Skeletal muscle cell (primary cell): ENCODE measurements around the gene AGXT.

Source experiments
- DNase-seq: peaks from one replicate; pipeline ENCODE4 v3.0.0-alpha.2; 2010; ENCODE audit warnings: low read depth
- H3K4me3 ChIP-seq: 2 replicates; pipeline ENCODE4 v1.5.1; 2011; ENCODE audit warnings: low read depth, mild to moderate bottlenecking, control low read depth, low read length, moderate library complexity

Gene AGXT

DNA sequence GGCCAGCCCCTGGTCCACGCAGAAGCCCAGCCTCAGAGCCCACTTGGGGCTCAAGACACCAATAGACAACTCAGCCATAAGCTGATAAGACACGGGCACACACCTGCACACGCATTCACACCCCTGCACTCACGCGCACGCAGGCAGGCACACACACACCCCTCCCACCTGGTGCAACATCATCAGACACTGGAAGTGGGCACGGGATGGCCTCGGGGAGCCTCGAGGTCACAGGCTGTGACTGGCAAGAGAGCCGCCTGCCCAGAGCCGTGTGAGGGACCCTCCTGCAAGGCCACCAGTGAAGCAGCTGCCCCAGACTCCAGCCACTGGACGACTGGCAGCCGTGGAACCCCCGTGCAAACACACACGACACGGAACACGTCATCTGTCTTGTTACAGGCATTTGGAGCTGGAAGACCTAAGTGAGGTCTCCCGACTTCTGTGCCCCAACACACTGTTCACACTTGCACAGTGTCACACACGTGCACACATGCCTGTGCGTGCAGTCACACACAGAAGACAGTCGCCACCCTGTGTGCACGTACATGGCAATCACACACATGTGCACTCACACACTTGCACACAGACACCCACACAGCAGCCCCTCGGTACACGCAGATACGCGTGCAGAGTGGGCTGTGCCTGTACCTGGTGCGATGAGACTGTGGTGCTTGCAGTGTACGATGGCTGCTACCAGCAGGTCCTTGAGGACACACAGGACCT, 26.4 kb downstream of the AGXT start:
- no peak for DNase-seq
- no peak overlapping the region for H3K4me3 ChIP-seq

- no peak for DNase-seq
- no peak within 1 kb of the TSS for H3K4me3 ChIP-seq
These were observed 27.2 kb downstream of the AGXT start, which contains the start of gene MAB21L4 for GRCh38 chr2:240895656-240896388. TSS of gene MAB21L4 (minus strand) at chr2:240896156. CDS start at chr2:240895997, 159 bp downstream.

DNA sequence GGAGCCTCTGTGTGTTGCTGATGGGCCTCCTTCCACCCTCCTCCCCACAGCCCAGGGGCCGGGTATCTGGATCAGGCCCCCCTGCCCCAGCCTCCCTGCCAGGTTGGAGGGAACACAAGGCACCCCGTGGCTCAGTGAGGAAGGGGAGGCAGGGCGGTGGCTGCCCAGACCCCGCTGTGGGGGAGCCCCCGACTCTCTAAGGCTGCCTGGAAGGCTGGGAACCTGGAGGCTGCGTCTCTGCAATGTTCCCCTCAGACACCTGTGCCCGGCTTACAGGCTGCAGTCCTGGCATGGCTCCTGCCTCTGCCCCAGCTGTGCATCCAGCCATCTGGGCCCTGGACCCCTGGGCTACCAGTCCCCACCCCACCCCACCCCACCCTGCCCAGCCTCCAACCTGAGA, 27.8 kb downstream of the AGXT start:
- H3K4me3 ChIP-seq, result no peak overlapping the region
- no peak for DNase-seq

DNA sequence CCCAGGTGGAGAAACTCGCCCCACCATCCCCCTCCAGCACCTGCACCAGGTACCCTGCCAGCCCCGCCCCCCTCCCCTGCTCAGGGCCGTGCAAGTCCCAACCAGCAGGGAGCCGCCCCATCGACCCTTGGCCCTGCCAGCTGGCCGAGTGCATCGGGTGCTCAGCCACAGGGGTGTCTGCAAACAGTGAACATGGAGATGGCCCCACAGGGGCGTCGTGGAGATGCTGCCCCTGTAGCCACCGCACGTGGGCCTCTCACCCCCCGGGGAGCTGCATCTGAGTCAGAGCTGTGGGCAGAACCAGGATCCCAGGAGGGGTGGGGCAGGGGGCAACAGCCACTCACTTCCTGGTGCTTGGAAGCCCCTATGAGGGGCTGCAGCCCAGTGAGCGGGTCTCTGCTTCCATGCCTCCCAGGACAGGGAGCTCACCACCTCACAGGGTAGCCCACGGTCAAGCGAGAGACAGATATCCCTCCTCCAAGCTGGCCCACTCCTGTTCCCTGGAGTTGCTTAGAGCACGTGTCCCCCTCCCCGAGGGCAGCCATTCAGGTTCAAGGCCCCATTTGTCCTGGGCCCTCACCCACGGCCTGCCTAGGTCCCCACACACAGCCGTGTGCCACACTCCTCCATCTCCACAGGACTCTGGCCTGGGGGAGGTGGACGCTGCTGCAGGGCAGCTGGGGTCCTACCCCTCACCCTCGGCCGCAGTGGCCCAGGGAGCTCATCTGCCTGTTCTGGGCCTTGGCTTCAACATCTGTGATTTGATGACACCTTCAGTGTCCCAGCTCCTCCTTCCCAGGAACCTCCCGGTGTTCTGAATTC, 28.5 kb downstream of the AGXT start:
- H3K4me3 ChIP-seq, result no peak overlapping the region
- DNase-seq, result no peak

GRCh38 chr2:240898108-240898730, 29.6 kb downstream of the AGXT start:
- DNase-seq, result no peak
- no peak overlapping the region for H3K4me3 ChIP-seq

GRCh38 chr2:240898731-240899467, 30.3 kb downstream of the AGXT start:
- no peak for DNase-seq
- no peak overlapping the region for H3K4me3 ChIP-seq

DNA sequence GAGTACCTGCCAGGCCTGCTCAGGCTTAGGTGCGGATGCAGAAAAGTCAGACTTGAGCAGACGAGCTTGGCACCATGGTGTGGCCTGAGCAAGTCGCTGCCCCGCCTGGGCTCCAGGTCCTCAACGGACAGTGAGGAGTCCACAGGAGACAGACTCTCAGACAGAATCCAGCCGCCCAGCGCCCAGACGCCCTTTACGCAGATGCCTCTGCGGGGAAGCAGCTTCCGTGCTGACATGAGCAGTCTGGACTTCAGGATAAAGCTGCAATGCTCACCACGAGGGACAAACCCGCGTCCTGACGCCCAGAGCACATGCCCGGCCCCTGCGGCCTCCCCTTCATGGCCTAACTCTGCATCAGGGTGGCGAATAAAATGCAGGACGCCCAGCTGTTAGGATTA, 30.8 kb downstream of the AGXT start:
- no peak for DNase-seq
- H3K4me3 ChIP-seq, result no peak overlapping the region

- no peak for DNase-seq
- no peak overlapping the region for H3K4me3 ChIP-seq
These were observed 31.7 kb downstream of the AGXT start for GRCh38 chr2:240900141-240900860.

DNA sequence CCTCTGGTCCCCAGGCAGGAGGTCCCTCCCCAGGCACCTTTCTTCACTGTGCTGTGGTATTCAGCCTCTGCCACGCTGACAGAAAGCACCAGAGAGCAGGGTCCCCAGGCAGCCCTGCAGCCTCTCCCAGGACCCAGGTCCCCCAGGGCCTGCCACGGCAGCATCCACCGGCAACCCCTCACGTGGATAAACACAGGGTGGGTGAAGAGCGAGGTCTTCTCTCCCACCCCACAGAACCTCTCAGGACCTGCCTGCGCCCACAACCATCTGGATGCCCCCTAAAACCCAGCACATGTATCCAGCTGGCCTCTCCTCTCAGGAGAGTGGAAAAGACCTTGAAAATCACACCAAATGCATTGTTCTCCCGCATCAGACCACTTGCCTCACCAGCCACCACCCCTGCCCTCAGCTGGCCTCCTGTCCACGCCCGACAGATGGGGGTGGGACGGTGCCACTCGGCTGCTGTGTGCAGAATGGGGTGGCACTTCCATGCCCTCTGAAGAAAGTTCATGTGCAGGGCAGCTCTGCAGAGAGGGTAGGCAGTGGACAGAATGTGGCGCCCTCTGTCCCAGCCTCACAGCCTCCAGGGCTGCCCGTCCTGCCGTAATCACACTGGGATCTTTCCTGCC, 33.5 kb downstream of the AGXT start:
- H3K4me3 ChIP-seq, result no peak overlapping the region
- no peak for DNase-seq

DNA sequence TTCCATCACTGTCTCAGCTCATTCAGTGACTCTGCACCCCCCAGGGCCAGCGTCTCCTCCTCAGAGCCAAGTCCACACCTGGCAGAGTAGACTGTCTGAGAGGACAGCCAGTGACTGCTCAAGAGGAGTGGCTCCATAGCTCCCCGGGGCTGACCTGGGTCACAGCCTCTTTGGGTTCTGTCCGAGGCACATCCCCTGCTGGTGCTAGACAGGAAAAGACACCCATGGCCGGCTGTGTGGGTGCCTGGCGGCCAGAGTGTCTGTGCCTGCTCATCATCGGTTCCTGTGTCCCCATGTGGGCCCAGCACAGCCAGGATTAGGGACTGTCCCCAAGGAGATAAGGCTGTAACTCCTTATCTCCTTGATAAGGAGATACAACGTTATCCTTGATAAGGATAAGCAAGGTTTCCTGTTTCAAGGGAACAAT, 34.0 kb downstream of the AGXT start:
- H3K4me3 ChIP-seq, result no peak overlapping the region
- DNase-seq, result no peak

DNA sequence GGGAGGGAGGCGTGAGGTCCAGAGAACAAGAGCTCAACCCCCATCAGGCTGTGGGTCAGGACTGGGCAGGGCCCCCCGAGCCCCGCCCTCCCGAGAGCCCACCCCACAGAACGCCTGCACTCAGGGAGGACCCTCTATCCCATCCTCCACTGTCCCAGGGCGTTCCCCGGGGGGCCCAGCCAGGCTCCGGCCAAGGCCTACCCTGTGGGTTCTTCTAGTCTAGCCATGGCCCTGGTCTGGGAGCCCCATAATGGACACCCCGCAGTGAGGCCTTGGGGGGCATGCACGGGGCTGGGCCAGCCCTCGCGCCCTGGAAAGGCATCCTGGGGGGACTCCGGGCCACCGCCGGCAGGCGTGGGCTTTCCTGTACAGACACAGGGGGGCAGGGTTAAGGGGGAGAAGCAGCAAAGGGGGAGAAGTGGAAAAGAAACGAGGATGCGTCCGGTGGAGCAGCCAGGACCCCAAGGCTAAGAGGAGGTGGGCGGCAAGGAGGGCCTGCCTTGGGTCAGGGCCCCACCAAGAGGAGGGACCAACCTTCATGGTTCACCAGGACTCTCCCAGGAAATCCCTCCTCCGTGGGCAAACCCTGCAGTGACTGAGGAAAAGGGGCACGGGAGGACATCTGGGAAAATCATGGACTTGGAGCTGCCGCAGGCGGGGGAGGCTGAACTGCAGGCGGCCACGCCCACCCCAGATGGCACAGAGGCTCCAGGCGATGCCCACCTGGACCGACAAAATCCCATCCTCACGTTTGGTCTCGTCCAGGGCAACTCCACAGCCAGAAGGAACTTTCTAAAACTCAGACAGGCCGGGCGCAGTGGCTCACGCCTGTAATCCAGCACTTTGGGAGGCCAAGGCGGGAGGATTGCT, 34.8 kb downstream of the AGXT start:
- no peak for DNase-seq
- no peak overlapping the region for H3K4me3 ChIP-seq

- no peak for DNase-seq
- H3K4me3 ChIP-seq, result no peak overlapping the region
These were observed 35.9 kb downstream of the AGXT start for GRCh38 chr2:240904216-240905175.

DNA sequence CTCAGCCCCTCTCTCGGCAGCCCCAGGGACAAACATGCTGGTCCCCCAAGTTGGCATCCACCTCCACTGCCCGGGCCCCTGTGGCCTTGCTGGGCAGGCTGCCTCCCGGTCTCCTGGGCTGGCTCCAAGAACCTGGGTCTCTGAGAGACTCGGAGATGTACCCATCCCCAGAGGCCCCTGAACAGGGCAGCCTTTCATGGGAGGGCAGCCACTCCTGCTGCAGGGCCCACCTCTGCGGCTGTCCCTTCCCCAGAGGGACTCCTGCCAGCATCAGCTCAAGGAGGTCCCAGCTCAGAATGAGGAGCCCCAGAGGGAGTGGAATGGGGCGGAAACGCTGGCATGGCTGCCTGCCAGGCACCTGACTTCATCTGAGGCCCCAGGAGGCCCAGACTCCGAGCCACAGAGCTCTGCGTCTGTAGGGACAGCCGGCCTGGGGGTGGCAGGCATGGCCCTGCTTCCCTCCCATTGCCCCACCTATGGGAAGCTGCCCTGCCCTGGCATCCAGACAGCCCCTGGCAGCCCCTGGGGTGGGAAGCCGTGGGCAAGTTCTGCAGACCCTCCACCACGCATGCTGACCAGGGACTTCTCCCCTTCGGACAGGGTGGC, 36.7 kb downstream of the AGXT start:
- DNase-seq, result no peak

DNA sequence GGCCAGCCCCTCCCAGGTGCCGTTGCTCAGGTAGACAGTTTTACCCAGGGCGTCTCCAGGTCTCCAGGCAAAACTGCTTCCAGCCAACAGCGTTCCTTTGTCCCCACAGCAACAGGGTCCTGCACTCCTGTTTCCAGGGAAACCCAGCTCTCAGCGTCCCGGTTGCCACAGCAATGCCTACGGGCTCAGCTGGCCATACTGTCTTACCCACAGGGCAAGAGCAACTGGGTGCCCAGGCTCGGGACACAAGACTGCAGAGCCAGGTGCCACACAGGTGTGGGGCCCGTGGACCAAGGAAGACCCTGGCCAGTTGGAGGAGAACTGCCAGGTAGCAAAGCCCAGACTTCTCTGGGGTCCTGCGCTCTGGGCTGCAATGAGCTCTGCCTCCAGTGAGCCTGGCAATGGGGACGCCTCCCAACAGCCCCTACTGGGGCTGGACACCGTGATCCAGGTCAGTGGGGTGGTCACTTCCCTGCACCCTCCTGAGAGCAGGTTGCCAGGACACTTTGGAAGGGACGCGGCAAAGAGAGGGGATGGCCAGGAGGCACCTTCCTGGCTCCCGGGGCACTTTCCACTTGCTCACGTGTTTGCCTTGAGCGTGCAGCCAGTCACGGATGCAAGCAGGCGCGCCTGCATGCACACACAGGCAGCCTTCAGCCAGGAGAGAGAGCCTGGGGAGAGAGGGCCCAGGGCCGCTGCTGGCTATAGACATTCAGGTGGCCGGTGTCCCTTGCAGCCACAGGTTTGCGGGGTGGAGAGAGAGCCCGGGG, 37.7 kb downstream of the AGXT start, which contains the start of gene CROCC2:
CROCC2 (plus strand) TSS at position 196 of the 770 bp plus-strand sequence; CDS start at position 374, 178 bp downstream.
- no peak within 1 kb of the TSS for H3K4me3 ChIP-seq
- no peak for DNase-seq

More for the DNA sequence above, 36.7 kb downstream of the AGXT start:
- H3K4me3 ChIP-seq, result no peak overlapping the region
